WERI-Rb-1 (cell line): ENCODE results near the gene SHB.

Source experiments
- DNase-seq: peaks from one replicate; pipeline ENCODE4 v3.0.0-alpha.2; 2020
- H3K27ac ChIP-seq: fragments of 250-450 bp; sonication (Bioruptor Pico); 2 replicates; pipeline ENCODE4 v1.5.1; 2020; ENCODE audit warnings: mild to moderate bottlenecking, moderate library complexity
- H3K27me3 ChIP-seq: fragments of 250-450 bp; sonication (Bioruptor Pico); 2 replicates; pipeline ENCODE4 v1.5.1; 2021; ENCODE audit warnings: mild to moderate bottlenecking, low read depth, moderate library complexity; ENCODE audit not compliant: insufficient read depth, severe bottlenecking
- H3K36me3 ChIP-seq: fragments of 250-450 bp; sonication (Bioruptor Pico); 2 replicates; pipeline ENCODE4 v1.5.1; 2020; ENCODE audit warnings: mild to moderate bottlenecking, moderate library complexity
- H3K4me3 ChIP-seq: 2 replicates; pipeline ENCODE4 v1.5.1; 2011; ENCODE audit warnings: low read depth, mild to moderate bottlenecking, control low read depth, low read length
- H3K9me3 ChIP-seq: fragments of 250-450 bp; sonication (Bioruptor Pico); 2 replicates; pipeline ENCODE4 v1.5.1; 2021; ENCODE audit warnings: mild to moderate bottlenecking, moderate library complexity; ENCODE audit not compliant: severe bottlenecking
- CTCF ChIP-seq: IDR thresholded peaks from 2 replicates; pipeline ENCODE4 v1.5.1; 2011; ENCODE audit warnings: low read depth, mild to moderate bottlenecking, control low read depth, inconsistent platforms, low read length

SHB gene

GRCh38 chr9:38060681-38061080 lies 8.3 kb downstream of the SHB start:
- TF ChIP-seq CTCF = no peak
- no peaks in the 10 kb centered on the region for H3K27me3 ChIP-seq
- H3K4me3 ChIP-seq = no peak overlapping the region
- no peaks in the 10 kb centered on the region for H3K9me3 ChIP-seq
- peaks cover 63% of the 10 kb centered on the region for H3K36me3 ChIP-seq
- H3K27ac ChIP-seq = no peak overlapping the region
- no peak for DNase-seq

GRCh38 chr9:38059233-38059936 lies 9.6 kb downstream of the SHB start:
- DNase-seq = no peak
- Histone ChIP-seq H3K9me3 (no peaks in the 10 kb centered on the region), H3K27ac (no peak overlapping the region)

GRCh38 chr9:38058452-38059232 lies 10.4 kb downstream of the SHB start:
- no peak overlapping the region for H3K27ac ChIP-seq

More at GRCh38 chr9:38059233-38059936, 9.6 kb downstream of the SHB start:
- no peak for TF ChIP-seq CTCF
- H3K36me3 ChIP-seq = peaks cover 52% of the 10 kb centered on the region
- no peak overlapping the region for H3K4me3 ChIP-seq
- H3K27me3 ChIP-seq = no peaks in the 10 kb centered on the region

GRCh38 chr9:38057416-38058195 lies 11.4 kb downstream of the SHB start:
- Histone ChIP-seq H3K27me3 (no peaks in the 10 kb centered on the region), H3K9me3 (no peaks in the 10 kb centered on the region), H3K27ac (no peak overlapping the region), H3K36me3 (peaks cover 44% of the 10 kb centered on the region), H3K4me3 (no peak overlapping the region)
- TF ChIP-seq CTCF = no peak
- no peak for DNase-seq

More at GRCh38 chr9:38058452-38059232, 10.4 kb downstream of the SHB start:
- peaks cover 50% of the 10 kb centered on the region for H3K36me3 ChIP-seq
- no peaks in the 10 kb centered on the region for H3K9me3 ChIP-seq
- no peaks in the 10 kb centered on the region for H3K27me3 ChIP-seq
- H3K4me3 ChIP-seq = no peak overlapping the region
- TF ChIP-seq CTCF = no peak
- DNase-seq = no peak

- no peak for DNase-seq
- no peak overlapping the region for H3K4me3 ChIP-seq
- peaks cover 34% of the 10 kb centered on the region for H3K36me3 ChIP-seq
- TF ChIP-seq CTCF = no peak
- no peak overlapping the region for H3K27ac ChIP-seq
- H3K27me3 ChIP-seq = no peaks in the 10 kb centered on the region
- H3K9me3 ChIP-seq = no peaks in the 10 kb centered on the region
Measured at GRCh38 chr9:38054653-38055052, 14.4 kb downstream of the SHB start.
